Stimulated activated CD8-positive, alpha-beta memory T cell treated with anti-CD3 and anti-CD28 coated beads, Interleukin-7, amount 100 ng/mL, for 24 hours (primary cell): ENCODE data around the gene CXCL8.
"Not testable (repeated sequence)": the region's sequence is repeated elsewhere in the genome, so short reads cannot be mapped to it uniquely, and the experiment has no call there.

Experiments
- DNase-seq: peaks from one replicate; pipeline ENCODE4 v3.0.0-alpha.2; 2020; ENCODE audit warnings: low read depth

The CXCL8 gene

DNA sequence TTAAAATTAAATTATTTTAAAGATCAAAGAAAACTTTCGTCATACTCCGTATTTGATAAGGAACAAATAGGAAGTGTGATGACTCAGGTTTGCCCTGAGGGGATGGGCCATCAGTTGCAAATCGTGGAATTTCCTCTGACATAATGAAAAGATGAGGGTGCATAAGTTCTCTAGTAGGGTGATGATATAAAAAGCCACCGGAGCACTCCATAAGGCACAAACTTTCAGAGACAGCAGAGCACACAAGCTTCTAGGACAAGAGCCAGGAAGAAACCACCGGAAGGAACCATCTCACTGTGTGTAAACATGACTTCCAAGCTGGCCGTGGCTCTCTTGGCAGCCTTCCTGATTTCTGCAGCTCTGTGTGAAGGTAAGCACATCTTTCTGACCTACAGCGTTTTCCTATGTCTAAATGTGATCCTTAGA lies at the start of gene CXCL8:
CXCL8 (plus strand) TSS at position 217 of the 426 bp plus-strand sequence; CDS start at position 307, 90 bp downstream.
- no peak for DNase-seq

GRCh38 chr4:73691201-73691600 lies 49.2 kb upstream of the CXCL8 start:
- not testable (repeated sequence) for DNase-seq

GRCh38 chr4:73691759-73692158 lies 48.6 kb upstream of the CXCL8 start:
- DNase-seq, result no peak

DNA sequence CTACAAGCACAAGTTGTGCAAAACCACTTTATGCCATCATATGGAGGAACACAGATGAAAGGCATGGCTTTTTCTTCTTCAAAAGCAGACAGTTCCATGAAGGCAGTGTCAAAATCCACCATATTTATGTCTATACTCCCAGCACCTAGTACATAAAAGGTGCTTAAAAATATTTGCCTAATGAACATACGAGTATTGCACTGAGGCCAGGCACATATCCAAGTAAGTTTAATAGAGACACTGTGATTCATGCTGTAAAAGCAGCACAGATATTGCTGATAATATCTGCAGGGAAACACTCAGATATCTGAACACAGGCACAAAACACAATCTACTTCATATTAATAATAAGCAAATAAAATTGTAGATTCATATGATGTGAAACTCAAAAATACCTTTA lies 48.1 kb upstream of the CXCL8 start:
- no peak for DNase-seq

DNA sequence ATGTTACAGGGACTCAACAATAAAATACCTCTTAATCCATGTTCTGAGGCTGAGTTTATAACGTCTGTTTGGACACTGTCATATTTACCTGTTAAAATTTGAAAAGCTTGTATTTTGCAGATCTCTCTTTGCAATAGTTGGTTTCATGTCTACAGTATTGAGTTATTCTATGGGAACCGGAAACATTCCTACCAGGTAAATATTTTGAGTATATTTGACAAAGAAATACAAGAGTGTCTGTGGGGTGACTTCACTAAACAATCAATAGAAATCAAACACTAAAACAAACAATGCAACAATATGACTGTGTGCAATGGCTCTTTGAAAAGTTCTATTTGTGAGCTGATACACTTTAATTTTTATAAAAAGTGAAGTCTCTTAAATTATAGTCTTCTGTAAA lies 47.7 kb upstream of the CXCL8 start:
- no peak for DNase-seq

DNA sequence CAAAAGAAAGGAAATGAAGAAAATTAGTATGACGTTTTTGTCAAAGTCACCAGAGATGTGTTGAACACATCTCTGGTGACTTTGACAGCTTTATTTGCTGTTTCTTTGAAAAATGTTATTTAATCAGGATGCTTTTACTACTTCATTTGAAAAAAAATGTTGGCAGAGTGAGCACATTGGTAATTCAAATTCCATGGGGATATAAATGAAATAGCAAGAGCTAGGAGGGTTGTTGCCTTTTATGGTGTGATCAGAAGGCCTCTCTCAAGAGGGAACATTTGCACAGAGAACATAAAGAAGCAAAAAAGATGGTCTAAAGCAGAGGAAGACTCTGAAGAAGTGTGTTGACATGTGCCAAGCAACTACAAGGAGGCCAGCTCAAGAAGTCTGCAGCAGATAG lies 46.6 kb upstream of the CXCL8 start:
- DNase-seq, result no peak

DNA sequence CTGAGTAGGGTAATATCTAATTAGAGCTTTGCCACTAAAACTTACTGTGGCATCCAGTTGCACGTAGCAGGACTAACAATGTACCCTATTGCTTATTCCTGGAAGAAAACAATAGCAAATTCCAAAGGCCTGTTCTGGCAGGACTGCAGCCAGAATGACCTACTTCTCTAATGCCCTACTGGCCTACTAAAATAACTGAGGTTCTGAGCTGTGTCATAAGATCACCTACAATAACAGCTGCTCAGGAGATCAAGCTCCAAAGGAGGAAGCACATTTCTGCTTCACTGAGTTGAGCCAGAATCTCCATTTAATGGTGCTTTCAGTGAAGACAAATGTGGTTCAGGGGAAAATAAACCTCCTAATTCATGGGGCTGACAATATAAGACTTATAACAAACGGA lies 42.2 kb upstream of the CXCL8 start:
- no peak for DNase-seq

DNA sequence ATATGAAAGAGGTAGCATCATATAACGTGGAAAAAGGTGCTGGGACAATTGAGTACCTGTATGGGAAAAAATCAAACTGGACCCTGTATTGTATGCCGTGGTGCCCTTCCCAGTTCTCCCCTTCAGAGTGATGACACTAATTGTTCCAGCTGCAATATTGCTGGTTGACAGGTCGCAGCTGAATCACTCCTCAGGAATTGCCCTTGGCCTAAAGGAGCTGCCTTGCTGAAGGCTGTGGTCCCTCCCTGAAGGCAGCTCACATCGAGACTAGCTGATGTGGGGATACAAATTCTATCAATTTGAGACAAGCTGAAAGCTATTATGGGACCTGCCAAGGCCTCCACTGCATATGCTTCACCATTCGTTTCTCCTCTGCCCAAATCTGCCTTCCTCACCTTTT lies 39.3 kb upstream of the CXCL8 start:
- no peak for DNase-seq

- no peak for DNase-seq
Observed at GRCh38 chr4:73702796-73703287, 37.5 kb upstream of the CXCL8 start.

GRCh38 chr4:73703320-73703719 lies 37.0 kb upstream of the CXCL8 start:
- DNase-seq, result no peak

- no peak for DNase-seq
Observed at GRCh38 chr4:73704314-73705055, 35.9 kb upstream of the CXCL8 start.

- no peak for DNase-seq
Observed at GRCh38 chr4:73705056-73705432, 35.3 kb upstream of the CXCL8 start.

GRCh38 chr4:73705721-73706120 lies 34.6 kb upstream of the CXCL8 start:
- DNase-seq, result no peak

DNA sequence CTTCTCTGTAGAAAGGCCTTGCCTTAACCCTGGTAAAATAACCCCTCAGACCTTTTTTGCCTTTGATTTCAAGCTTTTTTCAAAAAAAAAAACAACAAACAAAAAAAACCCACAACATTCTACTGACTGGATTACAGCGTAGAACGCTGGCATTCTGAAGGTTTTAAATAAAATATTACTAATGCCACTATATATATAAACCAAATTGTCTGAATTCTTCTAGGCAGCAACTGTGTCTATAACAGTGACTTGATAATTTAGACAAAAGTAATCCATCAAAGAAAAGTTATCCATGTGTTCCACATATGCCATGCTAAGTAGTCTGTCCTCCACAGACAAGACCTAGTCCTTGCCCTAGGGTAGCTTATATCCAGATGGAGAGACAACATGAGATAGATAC lies 33.6 kb upstream of the CXCL8 start:
- no peak for DNase-seq

- no peak for DNase-seq
Observed at GRCh38 chr4:73707269-73707875, 33.0 kb upstream of the CXCL8 start.

DNA sequence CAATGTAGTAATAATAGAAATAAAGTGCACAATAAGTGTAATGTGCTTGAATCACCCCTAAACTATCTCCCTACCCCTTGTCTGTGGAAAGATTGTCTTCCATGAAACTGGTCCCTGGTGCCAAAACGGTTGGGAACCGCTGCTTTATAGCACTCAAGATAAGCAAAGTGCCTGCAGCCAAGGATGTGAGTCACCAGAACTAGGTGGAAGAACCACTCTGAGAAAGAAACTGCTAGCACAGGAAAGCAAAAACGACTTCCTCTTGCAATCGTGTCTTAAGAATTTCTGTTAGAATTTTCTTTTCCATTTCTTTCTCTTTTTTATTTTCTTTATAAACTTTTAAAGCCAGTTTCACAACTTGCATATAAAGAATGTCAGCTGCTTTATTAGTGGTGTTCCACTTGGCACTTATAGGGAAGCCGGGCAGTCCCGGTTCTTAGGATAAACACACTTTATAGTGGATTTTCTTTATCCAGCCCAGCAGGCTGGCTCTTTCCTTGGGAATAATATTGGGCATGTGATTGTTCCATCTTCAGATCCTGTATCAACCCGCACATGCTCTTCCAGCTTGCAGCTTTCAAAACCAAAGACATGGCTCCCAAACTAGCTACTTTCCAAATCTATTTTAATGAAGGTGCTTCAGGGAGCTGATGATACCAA lies 32.3 kb upstream of the CXCL8 start:
- DNase-seq, result no peak

GRCh38 chr4:73709451-73710033 lies 30.8 kb upstream of the CXCL8 start:
- DNase-seq, result no peak

- DNase-seq, result no peak
Observed at GRCh38 chr4:73710094-73710493, 30.3 kb upstream of the CXCL8 start.

GRCh38 chr4:73711989-73712388 lies 28.4 kb upstream of the CXCL8 start:
- DNase-seq, result no peak

DNA sequence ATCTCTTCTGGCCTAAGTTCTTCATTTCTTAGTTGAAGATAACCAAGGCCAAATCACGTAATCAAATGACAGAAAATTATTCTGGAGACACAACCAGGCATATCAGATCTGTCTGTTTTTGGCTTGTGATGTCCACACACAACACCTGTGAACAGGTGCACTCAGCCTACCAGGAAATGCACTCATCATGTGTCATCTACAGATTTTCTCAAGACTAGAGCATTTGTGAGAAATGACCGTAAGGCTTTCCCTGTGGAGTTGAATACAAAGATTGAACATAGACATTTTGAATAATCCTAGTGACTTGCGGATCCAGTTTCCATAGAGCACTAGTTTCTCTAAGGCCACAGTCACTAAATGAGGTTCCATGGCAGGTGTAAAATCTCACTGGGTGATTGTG lies 26.7 kb upstream of the CXCL8 start:
- DNase-seq, result no peak

- DNase-seq, result no peak
Observed at GRCh38 chr4:73714647-73715046, 25.7 kb upstream of the CXCL8 start.

DNA sequence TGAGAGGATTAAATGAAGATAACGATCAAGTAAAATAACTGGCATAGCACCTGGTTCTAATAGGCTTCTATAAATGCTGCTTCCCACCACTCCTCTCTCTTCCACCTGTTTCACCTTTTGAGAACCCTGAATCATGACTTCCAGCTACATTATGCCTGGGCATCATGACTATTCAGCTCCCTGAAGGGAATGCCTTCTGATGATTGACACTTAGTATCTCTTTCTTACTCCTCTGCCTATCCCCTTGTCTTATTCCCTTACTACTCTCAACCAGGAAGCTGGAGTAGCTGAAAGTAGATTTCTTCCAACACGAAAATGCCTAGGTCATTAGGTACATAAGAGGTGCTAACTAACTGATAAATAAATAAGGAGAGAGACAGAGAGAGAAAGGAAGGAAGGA lies 24.7 kb upstream of the CXCL8 start:
- no peak for DNase-seq
